Adrenal gland (tissue), 12 donors: ENCODE data around the gene PCSK4. TPM values are rescaled to one million over a fixed set of nuclear protein-coding genes. Genes with fewer than 3 reads are reported as not detected.

ENCODE experiments used
- DNase-seq, 7 donors: peaks; one replicate each; pipeline ENCODE4 v3.0.0-alpha.2; 2019 to 2020
- H3K27ac ChIP-seq, 5 donors: fragments of 200-600 bp; sonication (generic) in 4 of 5; 1 replicate in 3 of 5; 2 replicates in 2 of 5; pipeline versions ENCODE4 v1.5.1 to v1.8.0; 2016 to 2020; ENCODE audit warnings: mild to moderate bottlenecking in 1 of 5
- H3K27me3 ChIP-seq: fragments of 200-600 bp; 2 replicates; pipeline ENCODE4 v1.8.0; 2021
- H3K36me3 ChIP-seq, 2 donors: fragments of 200-600 bp; replicated peaks in 1 of 2; 1 replicate in 1 of 2; 2 replicates in 1 of 2; pipeline versions ENCODE4 v1.5.1 to v1.8.0; 2018 to 2022
- H3K4me1 ChIP-seq, 2 donors: fragments of 200-600 bp; replicated peaks in 1 of 2; 1 replicate in 1 of 2; 2 replicates in 1 of 2; pipeline versions ENCODE4 v1.5.1 to v1.8.0; 2018 to 2021
- H3K4me3 ChIP-seq, 4 donors: fragments of 200-600 bp; sonication (generic) in 3 of 4; one replicate each; pipeline ENCODE4 v1.5.1; 2016 to 2018
- H3K9me3 ChIP-seq, 3 donors: fragments of 200-600 bp; sonication (generic) in 1 of 3; replicated peaks in 1 of 3; 1 replicate in 2 of 3; 2 replicates in 1 of 3; pipeline versions ENCODE4 v1.5.1 to v1.8.0; 2016 to 2021
- CTCF ChIP-seq, 6 experiments: fragments of 450-650 bp in 4 of 6; fragments of 200-600 bp in 2 of 6; sonication (generic) in 1 of 6; IDR thresholded peaks; 1 replicate in 5 of 6; 2 replicates in 1 of 6; pipeline versions ENCODE4 v1.5.1 to v1.8.0; 2016 to 2021; ENCODE audit warnings: antibody characterized with exemption in 6 of 6, mild to moderate bottlenecking in 2 of 6, moderate library complexity in 1 of 6
- POLR2A ChIP-seq, 2 donors: fragments of 450-650 bp; IDR thresholded peaks; one replicate each; pipeline ENCODE4 v1.6.1; 2017; ENCODE audit warnings: antibody characterized with exemption in 2 of 2, mild to moderate bottlenecking in 2 of 2, moderate library complexity in 1 of 2
- WGBS, 4 donors: extraction: QIAGEN DNeasy Blood & Tissue Kit in 2 of 4; methylation state at CpG; one replicate each; pipeline versions ENCODE4 v1.1.5 to v1.1.7; 2013 to 2017; 5-methylcytosine and 5-hydroxymethylcytosine counted together
- intact Hi-C, 2 donors: fragments of 100-400 bp; cut with DNase I; formaldehyde crosslinking; loops; one replicate each; pipeline versions ENCODE4 v1.14.1 to v1.15.0; 2022 to 2023
- polyA plus RNA-seq, 3 donors: library from polyadenylated mRNA; stranded (reverse); fragments of 200-250 nt in 2 of 3; fragments of 350-450 nt in 1 of 3; fragmentation: Illumina TruSeq in 1 of 3; extraction: RNeasy Lipid Tissue Mini Kit (QIAGEN cat#74804) in 1 of 3; gene quantifications; one replicate each; pipeline ENCODE4 v1.2.3, GENCODE V29; 2013 to 2014
- total RNA-seq, 9 donors: library from RNA; depleted of rRNA in 4 of 9; stranded (reverse); fragments of >200 nt in 4 of 9; fragments of 120-200 nt in 1 of 9; fragmentation: NEBNext Ultra II Directional in 1 of 9; extraction: Animal tissue kit (Norgen Biotek cat#: 25700) in 1 of 9; gene quantifications; one replicate each; pipeline versions ENCODE4 v1.1.0 to v1.2.4, GENCODE V29; 2013 to 2023
- donor health status: healthy with polysubstance abuse.
- donor health status: Bipolar disorder and iron deficiency.
- donor health status: DM: yes; HTN: yes; CAD: no.
- donor health status: DM: no; HTN: no; CAD: no.
- donor health status: DM: no; HTN: no; CAD: no.
- donor health status: DM: yes; HTN: yes; CAD: no.

Gene PCSK4
- total and polyA plus RNA-seq, 12 donors: 1.2 to 29.7 (median 4.8) TPM

GRCh38 chr19:1528596-1529429 lies 38.7 kb upstream of the PCSK4 start:
- H3K9me3 ChIP-seq: no peaks in the 10 kb centered on the region
- no peak for DNase-seq
- intact Hi-C loops: no loop called here
- no peak for TF ChIP-seq CTCF (IDR thresholded peaks at IDR 0.05)
- TF ChIP-seq POLR2A (IDR thresholded peaks at IDR 0.05): no peak
- no peak overlapping the region for H3K4me3 ChIP-seq
- 63 to 79% (median 76%) methylated on average over 16 to 22 of the region's 23 CpGs for WGBS, 4 donors
- no peaks in the 10 kb centered on the region for H3K36me3 ChIP-seq
- H3K4me1 ChIP-seq: no peaks in the 10 kb centered on the region
- peaks cover 41% of the 10 kb centered on the region for H3K27me3 ChIP-seq
- H3K27ac ChIP-seq: no peak overlapping the region

DNA sequence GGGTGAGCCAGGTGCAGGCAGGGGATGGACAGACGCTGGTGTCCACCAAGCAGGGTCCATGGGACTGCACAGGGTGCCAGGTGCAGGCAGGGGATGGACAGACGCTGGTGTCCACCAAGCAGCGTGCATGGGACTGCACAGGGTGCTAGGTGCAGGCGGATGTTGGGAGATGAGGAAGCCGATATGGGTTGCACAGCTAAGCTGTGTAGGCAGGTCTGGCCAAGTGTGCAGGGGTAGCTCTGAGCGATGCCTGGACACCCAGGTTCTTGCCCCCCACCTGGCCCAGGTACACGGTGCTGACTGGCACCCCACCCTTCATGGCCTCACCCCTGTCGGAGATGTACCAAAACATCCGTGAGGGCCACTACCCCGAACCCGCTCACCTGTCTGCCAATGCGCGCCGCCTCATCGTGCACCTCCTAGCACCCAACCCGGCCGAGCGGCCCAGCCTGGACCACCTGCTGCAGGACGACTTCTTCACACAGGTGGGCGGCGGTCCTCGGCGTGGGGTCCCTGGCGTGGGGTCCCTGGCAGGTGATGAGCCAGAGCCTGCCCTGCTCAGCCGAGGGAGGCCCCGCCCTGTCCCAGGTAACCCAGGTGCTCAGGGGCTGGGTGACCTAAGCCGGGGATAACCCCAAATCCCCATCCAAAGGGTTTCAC lies 37.6 kb upstream of the PCSK4 start:
- no peaks in the 10 kb centered on the region for H3K36me3 ChIP-seq
- no peak for TF ChIP-seq CTCF (IDR thresholded peaks at IDR 0.05)
- no peak for TF ChIP-seq POLR2A (IDR thresholded peaks at IDR 0.05)
- 65 to 80% (median 74%) methylated on average over 18 to 27 of the region's 27 CpGs for WGBS, 4 donors
- no peaks in the 10 kb centered on the region for H3K9me3 ChIP-seq
- H3K27ac ChIP-seq: no peak overlapping the region
- H3K4me3 ChIP-seq: no peak overlapping the region
- H3K27me3 ChIP-seq: peaks cover 51% of the 10 kb centered on the region
- H3K4me1 ChIP-seq: no peaks in the 10 kb centered on the region
- intact Hi-C loops: no loop called here
- DNase-seq: no peak

- no peak for DNase-seq
- TF ChIP-seq CTCF (IDR thresholded peaks at IDR 0.05) (no peak), POLR2A (IDR thresholded peaks at IDR 0.05) (no peak)
- intact Hi-C loops: no loop called here
- H3K27ac ChIP-seq: no peak overlapping the region
- no peaks in the 10 kb centered on the region for H3K9me3 ChIP-seq
- H3K36me3 ChIP-seq: no peaks in the 10 kb centered on the region
- WGBS, 4 donors: 72 to 85% (median 79%) methylated on average over 15 to 18 of the region's 18 CpGs
- H3K27me3 ChIP-seq: peaks cover 51% of the 10 kb centered on the region
- no peaks in the 10 kb centered on the region for H3K4me1 ChIP-seq
- H3K4me3 ChIP-seq: no peak overlapping the region
Measured at GRCh38 chr19:1526979-1527649, 37.0 kb upstream of the PCSK4 start.

DNA sequence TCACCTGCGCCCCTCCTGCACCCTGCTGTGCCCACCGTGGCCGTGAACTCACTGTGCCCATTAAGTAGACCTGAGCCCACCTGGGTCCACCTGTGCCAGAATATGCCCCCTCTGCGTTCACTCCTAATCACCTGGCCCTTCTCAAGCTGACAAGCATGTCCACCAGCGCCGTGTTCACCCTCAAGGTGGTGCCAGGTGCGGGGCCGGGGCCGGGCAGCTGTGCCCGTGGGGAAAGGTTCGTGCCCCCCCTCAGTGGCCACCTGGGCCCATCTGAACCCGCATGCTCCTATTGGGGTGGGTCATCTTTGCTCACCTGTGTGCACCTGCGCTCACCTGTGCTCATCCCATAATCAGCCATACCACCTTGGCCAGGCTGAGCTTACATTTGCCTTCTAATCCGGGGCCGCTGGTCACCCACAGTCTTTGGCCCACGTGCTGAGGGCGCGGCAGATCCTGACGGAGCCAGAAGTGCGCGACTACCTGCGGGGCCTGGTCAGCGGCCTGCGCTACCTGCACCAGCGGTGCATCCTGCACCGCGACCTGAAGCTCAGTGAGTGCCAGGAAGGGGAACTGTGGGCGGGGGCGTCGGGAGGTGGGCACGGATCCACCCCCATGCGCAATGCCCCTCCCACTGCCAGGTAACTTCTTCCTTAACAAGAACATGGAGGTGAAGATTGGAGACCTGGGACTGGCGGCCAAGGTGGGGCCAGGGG lies 36.1 kb upstream of the PCSK4 start:
- Histone ChIP-seq H3K27ac (no peak overlapping the region), H3K4me3 (no peak overlapping the region), H3K4me1 (no peaks in the 10 kb centered on the region), H3K36me3 (no peaks in the 10 kb centered on the region), H3K27me3 (peaks cover 51% of the 10 kb centered on the region), H3K9me3 (no peaks in the 10 kb centered on the region)
- no peak for TF ChIP-seq POLR2A (IDR thresholded peaks at IDR 0.05)
- TF ChIP-seq CTCF (IDR thresholded peaks at IDR 0.05): no peak
- intact Hi-C loops: no loop called here
- DNase-seq: no peak
- 74 to 82% (median 78%) methylated on average over 24 to 33 of the region's 33 CpGs; no CpG with 5 or more reads in 1 of the 4 donors for WGBS, 4 donors
